Endothelial cell (in vitro differentiated cells): ENCODE data around the gene FRS2. TPM values are rescaled to one million over a fixed set of nuclear protein-coding genes. Genes with fewer than 3 reads are reported as not detected.
"Not testable (repeated sequence)": the region's sequence is repeated elsewhere in the genome, so short reads cannot be mapped to it uniquely, and the experiment has no call there.

ENCODE experiments used
- DNase-seq: peaks from one replicate; pipeline ENCODE4 v3.0.0; 2021; ENCODE audit warnings: low spot score
- H3K27ac Mint-ChIP-seq: one replicate; pipeline ENCODE4 v1.8.0; 2021; ENCODE audit warnings: mixed read lengths, inconsistent platforms; ENCODE audit not compliant: unreplicated experiment
- H3K27me3 Mint-ChIP-seq: one replicate; pipeline ENCODE4 v1.8.0; 2021; ENCODE audit warnings: mild to moderate bottlenecking, moderate library complexity, mixed read lengths, inconsistent platforms; ENCODE audit not compliant: unreplicated experiment
- H3K36me3 Mint-ChIP-seq: one replicate; pipeline ENCODE4 v1.8.0; 2021; ENCODE audit warnings: mild to moderate bottlenecking, low read depth, mixed read lengths, inconsistent platforms; ENCODE audit not compliant: unreplicated experiment
- H3K4me1 Mint-ChIP-seq: one replicate; pipeline ENCODE4 v1.8.0; 2021; ENCODE audit warnings: mild to moderate bottlenecking, mixed read lengths, inconsistent platforms; ENCODE audit not compliant: unreplicated experiment
- H3K4me3 Mint-ChIP-seq: one replicate; pipeline ENCODE4 v1.8.0; 2021; ENCODE audit warnings: mild to moderate bottlenecking, mixed read lengths, inconsistent platforms; ENCODE audit not compliant: unreplicated experiment
- H3K9me3 Mint-ChIP-seq: one replicate; pipeline ENCODE4 v1.8.0; 2021; ENCODE audit warnings: mixed read lengths, inconsistent platforms; ENCODE audit not compliant: unreplicated experiment
- total RNA-seq: library from RNA; stranded (reverse); fragmentation: NEBNext Ultra II Directional; extraction: Animal tissue kit (Norgen Biotek cat#: 25700); gene quantifications from one replicate; pipeline ENCODE4 v1.2.1, GENCODE V29; 2021; ENCODE audit not compliant: unreplicated experiment
- TF ChIP-seq, protein P1 (sequence below): fragments of 200-600 bp; sonication (generic); IDR thresholded peaks from one replicate; pipeline ENCODE4 v1.5.0; 2021; ENCODE audit warnings: antibody characterized with exemption; ENCODE audit not compliant: unreplicated experiment

FRS2 gene
- total RNA-seq, 1 donor from 2014 or later, result 22.9 TPM

DNA sequence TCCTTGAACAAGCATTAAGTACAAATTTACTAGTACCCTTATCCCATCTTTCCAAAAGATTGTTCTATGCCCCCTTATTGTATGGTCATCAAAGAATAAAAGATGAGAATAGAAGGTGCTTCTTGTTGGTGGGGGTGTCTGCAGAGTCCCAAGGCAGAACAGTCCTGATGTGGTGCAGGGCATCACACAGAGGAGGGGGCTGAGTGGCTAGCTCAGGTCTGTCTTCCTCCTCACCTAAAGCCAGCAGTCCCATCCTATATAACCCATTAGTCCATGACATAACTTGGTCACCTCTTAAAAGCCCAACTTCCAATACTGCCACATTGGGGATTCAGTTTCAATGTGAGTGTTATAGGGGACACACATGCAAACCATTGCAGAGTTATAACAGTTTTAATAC, 130.6 kb downstream of the FRS2 start:
- Mint-ChIP-seq H3K9me3 (no peaks in the 10 kb centered on the region), H3K4me1 (no peaks in the 10 kb centered on the region), H3K36me3 (peaks cover 21% of the 10 kb centered on the region), H3K27ac (no peak overlapping the region), H3K27me3 (peaks cover 2% of the 10 kb centered on the region), H3K4me3 (no peak overlapping the region)
- no peak for DNase-seq
- TF ChIP-seq, protein P1, sequence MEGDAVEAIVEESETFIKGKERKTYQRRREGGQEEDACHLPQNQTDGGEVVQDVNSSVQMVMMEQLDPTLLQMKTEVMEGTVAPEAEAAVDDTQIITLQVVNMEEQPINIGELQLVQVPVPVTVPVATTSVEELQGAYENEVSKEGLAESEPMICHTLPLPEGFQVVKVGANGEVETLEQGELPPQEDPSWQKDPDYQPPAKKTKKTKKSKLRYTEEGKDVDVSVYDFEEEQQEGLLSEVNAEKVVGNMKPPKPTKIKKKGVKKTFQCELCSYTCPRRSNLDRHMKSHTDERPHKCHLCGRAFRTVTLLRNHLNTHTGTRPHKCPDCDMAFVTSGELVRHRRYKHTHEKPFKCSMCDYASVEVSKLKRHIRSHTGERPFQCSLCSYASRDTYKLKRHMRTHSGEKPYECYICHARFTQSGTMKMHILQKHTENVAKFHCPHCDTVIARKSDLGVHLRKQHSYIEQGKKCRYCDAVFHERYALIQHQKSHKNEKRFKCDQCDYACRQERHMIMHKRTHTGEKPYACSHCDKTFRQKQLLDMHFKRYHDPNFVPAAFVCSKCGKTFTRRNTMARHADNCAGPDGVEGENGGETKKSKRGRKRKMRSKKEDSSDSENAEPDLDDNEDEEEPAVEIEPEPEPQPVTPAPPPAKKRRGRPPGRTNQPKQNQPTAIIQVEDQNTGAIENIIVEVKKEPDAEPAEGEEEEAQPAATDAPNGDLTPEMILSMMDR, result no peak

DNA sequence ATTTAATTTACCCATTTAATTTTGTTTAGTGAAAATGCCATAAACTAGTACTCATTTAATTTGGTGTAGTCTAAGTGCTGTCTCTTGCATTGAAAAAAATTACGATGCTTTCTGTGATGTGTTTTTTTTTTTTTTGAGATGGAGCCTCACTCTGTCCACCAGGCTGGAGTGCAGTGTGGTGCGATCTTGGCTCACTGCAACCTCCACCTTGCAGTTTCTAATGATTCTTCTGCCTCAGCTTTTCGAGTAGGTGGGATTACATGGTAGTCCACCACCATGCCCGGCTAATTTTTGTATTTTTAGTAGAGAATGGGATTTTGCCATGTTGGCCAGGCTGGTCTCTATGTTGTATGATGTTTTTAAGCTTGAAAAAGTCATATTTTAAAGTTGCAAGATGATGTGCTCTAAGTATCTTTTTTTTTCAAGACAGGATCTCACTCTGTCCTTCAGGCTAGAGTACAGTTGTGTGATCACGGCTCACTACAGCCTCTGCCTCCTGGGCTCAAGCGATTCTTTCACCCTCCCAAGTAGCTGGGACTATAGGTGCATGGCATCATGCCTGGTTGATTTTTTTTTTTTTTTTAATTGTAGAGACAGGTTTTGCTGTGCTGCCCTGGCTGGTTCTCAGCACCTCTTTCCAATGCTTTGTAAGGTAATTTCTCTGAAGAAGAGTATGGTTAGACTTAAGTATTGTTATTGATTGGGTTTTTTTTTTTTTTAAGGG, 131.9 kb downstream of the FRS2 start:
- peak overlapping the region; percentile 71 for H3K4me3 Mint-ChIP-seq
- peaks cover 21% of the 10 kb centered on the region for H3K36me3 Mint-ChIP-seq
- TF ChIP-seq, protein P1, result no peak
- no peaks in the 10 kb centered on the region for H3K4me1 Mint-ChIP-seq
- H3K9me3 Mint-ChIP-seq, result no peaks in the 10 kb centered on the region
- DNase-seq, result no peak
- H3K27ac Mint-ChIP-seq, result no peak overlapping the region
- H3K27me3 Mint-ChIP-seq, result peaks cover 2% of the 10 kb centered on the region

DNA sequence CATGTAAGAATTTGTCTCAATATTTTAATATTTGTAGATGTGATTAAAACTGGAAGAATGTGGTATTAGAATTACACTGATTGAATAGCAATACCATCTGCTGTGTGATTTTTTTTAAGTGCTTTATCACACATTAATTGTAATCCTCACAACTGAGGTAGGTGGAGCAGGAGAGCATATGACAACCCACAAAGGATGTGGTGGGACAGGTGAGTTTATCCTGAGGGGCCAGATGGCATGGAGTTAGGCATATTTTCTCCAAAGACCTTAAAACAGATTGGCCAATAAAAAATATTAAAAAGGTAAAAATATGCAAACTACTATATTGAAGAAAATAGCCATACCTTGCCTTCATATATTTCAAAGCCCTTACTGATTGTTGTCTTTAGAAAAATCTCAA, 132.8 kb downstream of the FRS2 start:
- Mint-ChIP-seq H3K27ac (no peak overlapping the region), H3K4me1 (peaks cover 2% of the 10 kb centered on the region), H3K9me3 (no peaks in the 10 kb centered on the region), H3K27me3 (peaks cover 2% of the 10 kb centered on the region), H3K4me3 (no peak overlapping the region), H3K36me3 (peaks cover 18% of the 10 kb centered on the region)
- no peak for DNase-seq
- TF ChIP-seq, protein P1, result no peak

DNA sequence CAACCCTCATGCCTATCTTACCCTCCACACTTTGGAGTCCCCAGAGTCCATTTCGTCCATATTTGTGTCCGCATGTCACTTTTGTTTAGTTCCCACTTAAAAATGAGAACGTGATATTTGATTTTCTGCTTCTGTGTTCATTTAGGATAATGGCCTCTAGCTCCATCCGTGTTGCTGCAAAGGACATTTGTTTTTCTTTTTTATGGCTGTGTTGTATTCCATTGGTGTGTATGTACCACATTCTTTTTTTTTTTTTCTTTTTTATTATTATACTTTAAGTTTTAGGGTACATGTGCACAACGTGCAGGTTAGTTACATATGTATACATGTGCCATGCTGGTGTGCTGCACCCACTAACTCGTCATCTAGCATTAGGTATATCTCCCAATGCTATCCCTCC, 133.4 kb downstream of the FRS2 start:
- not testable (repeated sequence) for DNase-seq, H3K27me3 Mint-ChIP-seq, H3K27ac Mint-ChIP-seq, H3K4me1 Mint-ChIP-seq, H3K9me3 Mint-ChIP-seq, H3K4me3 Mint-ChIP-seq
- peaks cover 18% of the 10 kb centered on the region for H3K36me3 Mint-ChIP-seq

DNA sequence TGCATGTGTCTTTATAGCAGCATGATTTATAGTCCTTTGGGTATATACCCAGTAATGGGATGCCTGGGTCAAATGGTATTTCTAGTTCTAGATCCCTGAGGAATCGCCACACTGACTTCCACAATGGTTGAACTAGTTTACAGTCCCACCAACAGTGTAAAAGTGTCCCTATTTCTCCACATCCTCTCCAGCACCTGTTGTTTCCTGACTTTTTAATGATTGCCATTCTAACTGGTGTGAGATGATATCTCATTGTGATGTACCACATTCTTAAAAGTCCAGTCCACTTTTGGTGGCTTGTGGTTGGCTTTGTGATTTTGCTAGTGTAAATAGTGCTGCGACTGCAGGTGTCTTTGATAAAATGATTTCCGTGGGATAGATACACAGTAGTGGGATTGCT, 134.1 kb downstream of the FRS2 start:
- Mint-ChIP-seq H3K36me3 (peaks cover 18% of the 10 kb centered on the region), H3K4me1 (peaks cover 13% of the 10 kb centered on the region)
- H3K9me3 Mint-ChIP-seq, H3K27me3 Mint-ChIP-seq, H3K4me3 Mint-ChIP-seq, H3K27ac Mint-ChIP-seq, DNase-seq: not testable (repeated sequence)

DNA sequence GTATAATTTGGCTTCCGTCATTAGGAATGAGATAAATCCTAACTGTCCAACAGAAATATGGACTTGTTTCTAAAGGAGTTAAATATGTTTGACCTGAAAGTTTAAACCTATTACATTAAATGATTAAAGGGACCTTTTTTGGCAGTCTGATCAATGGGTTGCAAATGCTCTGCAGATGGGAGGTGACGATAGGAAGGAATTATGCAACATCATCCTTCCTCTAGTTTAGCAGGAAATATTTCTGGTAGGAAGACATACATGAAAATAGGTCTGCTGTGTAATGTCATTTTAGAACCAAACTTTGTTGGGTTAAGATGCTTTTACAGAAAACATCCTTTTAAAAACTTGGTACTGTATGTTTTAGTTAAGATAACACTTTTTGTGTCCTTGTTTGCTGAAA, 137.9 kb downstream of the FRS2 start:
- TF ChIP-seq, protein P1, result no peak
- no peak for DNase-seq
- no peak overlapping the region for H3K4me3 Mint-ChIP-seq
- H3K27me3 Mint-ChIP-seq, result peaks cover 1% of the 10 kb centered on the region
- H3K27ac Mint-ChIP-seq, result no peak overlapping the region
- H3K9me3 Mint-ChIP-seq, result no peaks in the 10 kb centered on the region
- H3K4me1 Mint-ChIP-seq, result peaks cover 13% of the 10 kb centered on the region
- H3K36me3 Mint-ChIP-seq, result no peaks in the 10 kb centered on the region
